NCI-H460 (cell line): ENCODE measurements around the gene ZNF740. TPM values are rescaled to one million over a fixed set of nuclear protein-coding genes. Genes with fewer than 3 reads are reported as not detected.
"Not testable (repeated sequence)": the region's sequence is repeated elsewhere in the genome, so short reads cannot be mapped to it uniquely, and the experiment has no call there.

Experiments used
- DNase-seq: peaks from one replicate; pipeline ENCODE4 v3.0.0-alpha.2; 2016; ENCODE audit warnings: low read depth; ENCODE audit errors: extremely low read depth
- total RNA-seq: library from RNA; depleted of rRNA; stranded (reverse); fragments of >200 nt; shearing (Covaris generic); gene quantifications from 2 replicates; pipeline ENCODE4 v1.2.3, GENCODE V29; 2014

ZNF740 gene
- total RNA-seq, 1 experiment from 2014 or later, result 14.9 TPM

DNA sequence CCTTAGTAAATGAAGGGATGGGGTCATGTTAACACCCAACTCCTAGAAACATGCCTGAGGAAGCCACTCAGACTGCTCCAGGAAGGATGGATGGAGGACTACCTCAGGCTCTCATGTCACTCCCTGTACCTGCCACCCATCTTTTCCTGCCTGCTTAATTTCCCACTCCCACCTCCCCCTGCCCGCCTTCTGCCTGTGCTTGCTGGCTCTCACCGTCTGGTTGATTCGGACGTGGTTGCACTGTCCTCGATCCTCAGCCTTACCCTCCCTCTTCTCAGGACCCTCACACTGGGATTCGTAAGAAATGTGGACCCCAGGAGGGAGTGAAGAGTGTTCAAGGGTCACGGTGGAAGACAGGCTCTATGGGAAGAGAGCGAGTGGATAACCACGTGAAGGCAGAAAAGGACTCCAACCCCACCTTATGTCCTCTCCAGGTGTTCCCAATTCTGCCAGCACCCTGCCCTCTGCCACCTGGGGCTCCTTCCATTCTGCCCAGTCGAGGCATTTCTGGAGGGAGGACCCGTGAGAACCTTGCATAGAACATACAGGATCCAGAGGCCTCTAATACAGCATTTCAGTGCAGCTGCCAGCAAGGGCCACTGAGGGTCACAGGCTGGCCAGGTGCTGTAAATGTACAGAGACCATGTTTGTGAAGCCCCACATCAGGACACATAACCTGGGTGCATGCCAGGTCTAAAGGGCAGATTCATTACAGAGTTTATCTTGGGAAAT, 13.6 kb downstream of the ZNF740 start:
- no peak for DNase-seq

DNA sequence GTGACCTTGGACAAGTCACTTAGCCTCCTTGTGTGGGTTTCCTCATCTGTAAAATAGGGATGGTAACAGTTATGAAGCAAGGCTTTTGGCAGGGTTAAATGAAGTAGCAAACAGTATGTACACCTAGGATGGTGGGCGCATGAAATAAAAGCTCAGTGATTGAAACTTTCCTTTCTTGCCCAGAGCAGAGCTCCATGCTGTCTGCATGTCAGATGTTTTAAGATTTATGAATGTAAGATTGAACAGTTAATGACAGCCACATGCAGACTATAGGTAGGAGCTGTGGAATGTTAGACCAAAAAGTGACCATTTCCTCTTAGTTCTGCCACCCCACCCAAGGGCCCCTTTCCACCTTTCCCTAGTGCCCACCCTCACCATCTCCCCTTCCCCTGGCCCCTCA, 14.5 kb downstream of the ZNF740 start:
- DNase-seq, result no peak

DNA sequence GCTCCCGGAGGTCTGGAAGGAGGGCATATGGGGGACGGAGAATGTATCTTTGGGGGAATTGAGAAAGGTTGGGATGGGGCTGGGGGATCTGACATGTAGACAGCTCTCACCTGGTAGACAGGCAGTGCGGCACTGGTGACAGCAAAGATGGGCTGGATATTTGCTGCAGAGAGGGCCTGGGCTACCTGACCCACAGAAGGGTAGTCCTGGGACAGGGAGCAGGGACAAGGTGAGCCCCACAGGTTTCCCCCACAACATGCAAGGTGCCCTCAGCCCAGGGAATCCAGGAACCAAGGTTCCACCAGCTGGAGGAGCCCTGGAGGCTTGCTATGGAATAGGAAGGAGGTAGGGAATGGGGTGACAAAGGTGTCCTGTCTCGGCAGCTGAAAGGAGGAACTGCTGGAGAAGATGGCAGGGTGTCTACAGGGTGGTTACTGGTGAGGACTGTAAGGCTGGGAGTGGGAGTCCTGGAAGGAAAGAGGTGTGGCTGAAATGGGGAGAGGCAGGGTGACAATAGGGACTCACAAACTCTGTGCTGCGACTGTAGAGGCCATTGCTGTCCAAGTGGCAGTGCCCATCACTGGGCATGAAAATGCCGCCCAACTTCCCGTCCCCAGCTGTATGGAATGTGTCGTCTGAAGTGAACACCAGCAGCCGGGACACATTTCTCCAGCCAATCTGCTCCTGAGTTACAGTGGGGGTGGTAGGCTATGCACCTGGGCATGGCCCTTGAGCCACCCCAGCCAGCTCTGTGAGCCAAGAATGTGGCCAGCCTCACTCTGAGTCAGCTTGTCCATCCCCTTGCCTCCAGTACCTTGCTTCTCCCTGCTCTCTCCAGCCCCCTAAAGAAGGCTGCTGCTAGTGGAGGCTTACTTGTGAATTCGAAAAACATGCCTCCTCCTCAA, 15.2 kb downstream of the ZNF740 start:
- no peak for DNase-seq

DNA sequence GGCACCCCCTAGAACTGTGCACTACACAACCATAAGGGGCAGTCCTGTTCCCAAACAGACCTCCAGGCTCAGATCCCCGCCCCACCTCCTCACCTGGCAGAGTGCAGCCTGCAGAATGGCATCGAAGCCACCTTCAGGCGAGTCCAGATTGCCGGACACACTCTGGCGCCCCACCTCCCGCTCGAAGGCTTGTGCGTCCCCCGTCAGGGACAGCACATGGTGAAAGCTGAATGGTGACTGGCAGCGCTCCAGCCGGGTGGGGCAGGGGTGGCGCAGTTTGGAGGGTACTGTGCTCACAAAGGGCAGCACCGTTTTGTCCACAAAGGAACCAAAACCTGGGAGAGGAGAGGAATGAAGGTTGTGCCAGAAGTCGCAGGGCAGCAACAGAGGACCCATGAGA, 16.0 kb downstream of the ZNF740 start:
- no peak for DNase-seq

DNA sequence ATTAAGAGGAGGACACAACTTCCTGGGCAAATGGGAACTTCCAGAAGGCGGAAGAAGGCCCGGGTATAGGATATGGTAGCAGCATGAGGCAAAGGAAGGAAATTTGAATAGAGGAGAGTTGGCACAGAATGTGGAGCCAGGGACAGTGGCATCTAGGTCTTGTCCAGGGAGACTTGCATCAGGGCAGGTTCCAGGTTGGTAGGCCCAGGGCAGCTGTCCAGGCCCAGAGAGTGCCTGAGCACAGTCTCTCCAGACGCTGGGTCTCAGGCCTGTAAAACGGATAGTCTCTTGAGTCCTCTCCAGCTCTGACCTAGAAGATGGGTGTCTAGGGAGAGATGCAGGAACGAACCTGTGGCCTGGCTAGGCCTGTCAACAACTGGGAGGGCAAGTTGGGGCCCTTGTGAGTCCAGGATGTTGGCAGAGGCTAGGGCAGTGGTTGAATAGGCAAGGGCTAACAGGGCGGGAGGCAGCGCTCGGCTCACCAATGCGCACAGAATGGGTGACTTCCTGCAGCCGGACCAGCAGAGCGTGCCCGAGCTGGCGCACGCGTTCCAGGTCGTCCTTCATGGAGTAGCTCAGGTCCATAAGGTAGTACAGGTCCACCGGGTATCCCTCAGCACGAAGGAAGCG, 16.6 kb downstream of the ZNF740 start:
- DNase-seq, result no peak

DNA sequence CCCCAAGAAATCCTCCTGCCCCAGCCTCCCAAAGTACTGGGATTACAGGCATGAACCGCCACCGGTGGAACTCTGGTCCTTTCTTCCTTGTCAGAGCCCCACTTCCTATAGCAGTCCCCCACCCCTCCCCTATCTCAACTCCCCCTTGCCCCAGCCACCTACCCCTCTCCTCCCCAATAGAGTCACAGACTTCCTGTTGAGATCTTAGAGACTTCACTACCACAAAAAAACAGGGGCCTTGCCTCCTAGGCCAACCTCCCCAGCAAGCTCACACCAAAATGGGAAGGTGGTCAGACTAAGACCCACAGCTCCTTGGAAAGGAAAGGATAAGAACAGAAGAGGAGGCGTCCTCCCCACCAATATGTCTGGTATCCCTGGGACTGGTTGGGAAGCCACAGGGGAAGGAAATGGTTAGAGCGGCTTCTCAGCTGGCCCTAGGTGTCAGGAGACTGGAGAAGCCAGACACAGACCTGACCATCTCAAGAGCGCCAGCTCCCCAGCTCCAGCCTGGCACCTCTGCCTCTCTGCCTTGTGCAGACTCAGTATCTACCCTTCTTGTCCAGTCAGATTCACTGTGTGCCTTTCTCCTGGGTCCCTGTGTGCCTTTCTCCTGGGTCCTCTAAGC, 18.1 kb downstream of the ZNF740 start:
- DNase-seq, result no peak

DNA sequence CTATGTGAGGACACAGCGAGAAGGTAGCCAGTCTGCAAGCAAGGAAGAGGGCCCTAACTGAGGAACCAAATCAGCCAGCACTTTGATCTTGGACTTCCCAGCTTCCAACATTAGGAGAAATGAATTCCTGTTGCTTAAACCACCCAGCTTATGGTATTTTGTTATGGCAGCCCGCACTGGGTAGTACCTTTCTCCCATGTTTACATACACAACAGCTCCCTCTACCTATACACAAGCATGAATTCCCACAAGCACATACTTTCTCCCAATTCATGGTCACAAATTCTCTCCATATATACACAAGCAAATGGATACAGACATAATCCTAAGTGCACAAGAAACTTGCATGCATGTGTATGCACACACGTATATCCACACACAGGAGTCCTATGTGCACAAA, 19.2 kb downstream of the ZNF740 start:
- DNase-seq, result no peak

DNA sequence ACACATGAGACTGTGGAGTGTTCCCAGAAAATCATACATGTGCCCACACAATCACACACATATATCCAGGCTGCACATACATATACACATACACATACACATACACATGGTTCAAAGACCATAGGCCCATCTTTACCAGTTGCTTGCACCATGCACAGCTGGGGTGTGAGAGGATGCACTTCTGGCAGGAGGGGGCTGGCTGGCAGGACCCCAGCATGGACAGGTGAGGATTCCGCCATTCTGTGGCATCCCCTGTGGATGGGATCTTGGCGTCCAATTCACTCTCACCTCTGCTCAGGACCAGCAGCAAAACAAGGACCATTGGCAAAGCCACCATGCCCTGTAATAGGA, 19.6 kb downstream of the ZNF740 start:
- DNase-seq, result no peak

DNA sequence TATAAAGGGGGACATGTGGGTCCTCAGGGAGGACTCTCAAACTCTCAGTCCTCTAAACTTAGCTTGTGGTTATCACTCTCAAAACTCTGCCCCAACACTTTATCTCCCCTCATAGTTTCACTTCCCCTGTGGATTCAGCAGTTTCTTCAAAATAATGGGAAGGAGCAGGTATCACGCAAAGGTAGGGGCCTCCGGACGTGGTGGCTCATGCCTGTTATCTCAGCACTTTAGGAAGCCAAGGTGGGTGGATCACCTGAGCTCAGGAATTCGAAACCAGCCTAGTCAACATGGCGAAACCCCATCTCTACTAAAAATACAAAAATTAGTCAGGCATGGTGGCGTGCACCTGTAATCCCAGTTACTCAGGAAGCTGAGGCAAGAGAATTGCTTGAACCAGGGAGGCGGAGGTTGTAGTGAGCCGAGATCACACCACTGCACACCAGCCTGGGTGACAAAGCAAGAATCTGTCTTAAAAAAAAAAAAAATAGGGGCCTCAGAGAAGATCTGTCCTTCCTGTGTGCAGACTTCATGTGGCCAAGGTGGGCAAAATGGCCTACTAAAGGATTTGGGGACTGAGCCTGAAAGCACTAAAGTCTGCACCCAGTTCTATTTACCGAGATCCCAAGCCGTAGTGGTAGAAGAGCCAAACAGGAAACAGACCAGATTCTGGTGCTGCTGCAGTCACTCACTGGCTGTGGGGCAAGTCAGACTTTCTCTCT, 20.1 kb downstream of the ZNF740 start:
- DNase-seq, result no peak

DNA sequence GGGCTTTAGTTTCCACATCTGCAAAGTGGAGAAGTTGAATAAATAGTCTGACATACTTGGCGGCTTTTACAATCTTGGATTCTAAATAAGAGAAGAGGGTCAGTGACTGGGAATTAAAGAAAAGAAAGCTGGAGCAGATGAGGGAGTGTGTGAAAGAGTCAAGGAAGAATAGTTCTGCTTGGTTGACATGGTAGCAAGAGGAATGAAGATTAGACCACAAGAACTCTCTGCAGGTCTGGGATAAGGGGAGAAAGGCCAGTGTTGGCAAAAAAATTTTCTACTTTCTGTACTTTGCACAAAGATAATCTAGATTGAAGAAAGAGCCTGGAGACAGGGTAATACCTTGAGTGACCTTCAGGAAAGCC, 20.6 kb downstream of the ZNF740 start:
- DNase-seq, result no peak

DNA sequence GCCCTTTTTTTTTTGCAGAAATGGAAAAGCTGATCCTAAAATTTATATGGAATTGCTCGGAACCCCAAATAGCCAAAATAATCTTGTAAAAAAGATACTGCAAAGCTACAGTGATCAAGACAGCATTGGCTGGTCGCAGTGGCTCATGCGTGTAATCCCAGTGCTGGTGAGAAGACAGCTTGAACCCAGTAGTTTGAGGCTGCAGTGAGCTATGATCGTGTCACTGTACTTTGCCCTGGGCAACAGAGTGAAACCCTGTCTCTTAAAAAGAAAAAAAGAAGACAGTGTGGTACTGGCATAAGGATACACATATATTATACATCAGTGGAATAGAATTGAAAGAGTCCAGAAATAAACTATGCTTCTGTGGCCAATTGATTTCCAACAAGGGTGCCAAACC, 21.1 kb downstream of the ZNF740 start:
- DNase-seq, result no peak

DNA sequence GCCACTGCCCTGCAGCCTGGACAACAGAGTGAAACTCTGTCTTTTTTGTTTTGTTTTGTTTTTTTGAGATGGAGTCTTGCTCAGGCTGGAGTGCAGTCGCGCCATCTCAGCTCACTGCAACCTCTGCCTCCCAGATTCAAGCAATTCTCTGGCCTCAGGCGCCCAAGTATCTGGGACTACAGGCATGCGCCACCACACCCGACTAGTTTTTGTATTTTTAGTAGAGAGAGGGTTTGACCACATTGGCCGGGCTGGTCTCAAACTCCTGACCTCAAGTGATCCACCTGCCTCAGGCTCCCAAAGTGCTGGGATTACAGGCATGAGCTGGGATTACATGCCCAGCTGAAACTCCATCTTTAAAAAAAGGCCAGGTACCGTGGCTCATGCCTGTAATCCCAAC, 21.8 kb downstream of the ZNF740 start:
- DNase-seq, result not testable (repeated sequence)

DNA sequence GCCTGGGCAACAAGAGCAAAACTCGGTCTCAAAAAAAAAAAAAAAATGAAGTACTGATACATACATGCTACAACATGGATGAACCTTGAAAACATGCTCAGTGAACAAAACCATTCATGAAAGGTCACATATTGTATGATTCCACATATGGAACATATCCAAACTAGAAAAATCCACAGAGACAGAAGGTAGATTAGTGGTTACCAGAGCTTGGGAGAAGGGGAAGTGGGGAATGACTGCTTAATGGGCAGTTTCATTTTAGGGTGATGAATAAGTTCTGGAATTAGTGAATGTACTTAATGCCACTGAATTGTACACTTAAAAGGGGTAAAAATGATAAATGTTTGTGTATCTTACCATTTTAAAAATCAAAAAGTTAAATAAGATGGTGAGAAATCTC, 23.8 kb downstream of the ZNF740 start:
- DNase-seq, result no peak

DNA sequence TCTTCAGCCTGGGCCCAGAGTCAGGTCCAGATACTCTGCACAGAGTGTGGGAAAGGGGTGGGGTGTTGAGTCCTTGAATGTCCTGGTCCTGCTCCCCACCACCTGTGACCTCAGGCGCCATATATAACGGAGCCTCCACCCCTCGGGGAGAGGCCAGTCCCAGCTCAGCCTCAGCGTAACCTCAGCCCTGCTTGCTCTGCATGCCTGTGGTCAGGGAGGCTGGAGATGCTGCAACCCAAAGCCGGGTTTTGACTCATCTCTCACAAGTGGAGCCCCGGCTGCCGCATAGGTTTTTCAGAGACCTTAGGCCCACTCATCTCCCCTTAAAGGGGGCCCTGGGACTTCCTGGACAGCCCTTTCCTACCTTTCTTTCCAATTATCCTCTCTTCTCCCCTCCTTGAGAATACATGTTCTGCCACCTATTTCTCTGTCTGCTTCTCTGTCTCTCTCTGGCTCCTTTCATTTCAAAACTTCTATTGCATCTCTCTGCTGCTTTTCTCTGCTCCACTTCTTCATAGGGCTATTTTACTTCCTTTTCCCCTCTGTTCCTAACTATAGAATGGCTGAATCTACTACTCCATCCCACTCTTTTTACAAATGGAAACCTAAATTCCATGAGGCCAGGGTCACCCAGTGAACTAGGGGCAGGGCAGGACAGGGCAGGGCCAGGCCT, 25.4 kb downstream of the ZNF740 start:
- no peak for DNase-seq

DNA sequence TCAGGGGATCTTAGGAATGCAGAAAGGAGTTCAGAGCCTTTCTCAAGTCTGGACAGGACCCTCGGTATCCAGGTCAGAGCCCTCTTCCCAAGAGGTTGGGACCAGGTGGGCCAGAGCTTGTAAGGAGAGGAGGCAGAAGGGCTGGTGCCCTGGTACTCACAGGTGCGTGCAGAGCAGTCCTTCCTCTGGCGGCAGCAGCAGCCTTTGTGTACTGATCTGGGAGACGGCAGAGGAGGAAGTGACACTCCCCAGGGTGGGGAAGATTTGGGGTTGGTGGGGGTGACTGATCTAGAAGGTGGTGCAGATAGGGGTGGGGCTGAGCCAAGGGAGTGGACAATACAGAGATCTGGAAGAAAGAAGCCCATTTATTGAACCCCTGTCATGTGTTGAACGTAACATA, 26.5 kb downstream of the ZNF740 start, which contains the start of gene ITGB7:
Gene ITGB7, minus strand, starts transcription at position 210 of the 400 bp plus-strand sequence. CDS start 6,808 bp downstream, outside the sequence.
- no peak for DNase-seq

DNA sequence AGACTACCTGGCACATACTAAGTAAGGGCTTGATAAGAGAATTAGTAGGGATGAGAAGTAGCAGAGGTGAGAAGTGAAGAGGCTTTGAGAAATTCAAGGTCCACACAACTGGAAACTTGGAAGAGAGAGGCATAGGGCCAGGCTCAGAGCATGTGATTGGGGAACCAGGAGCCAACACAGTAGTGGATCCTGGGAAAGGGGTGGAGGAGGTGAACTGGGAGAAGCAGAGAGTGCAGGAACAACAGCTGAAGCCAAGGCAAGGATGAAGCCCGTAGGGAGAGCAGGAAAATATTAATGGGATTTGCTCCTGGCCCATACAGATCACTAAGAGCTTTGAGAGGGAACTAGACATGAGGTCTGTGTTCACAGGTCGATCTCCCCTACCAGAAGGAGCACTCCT, 27.9 kb downstream of the ZNF740 start:
- DNase-seq, result no peak

DNA sequence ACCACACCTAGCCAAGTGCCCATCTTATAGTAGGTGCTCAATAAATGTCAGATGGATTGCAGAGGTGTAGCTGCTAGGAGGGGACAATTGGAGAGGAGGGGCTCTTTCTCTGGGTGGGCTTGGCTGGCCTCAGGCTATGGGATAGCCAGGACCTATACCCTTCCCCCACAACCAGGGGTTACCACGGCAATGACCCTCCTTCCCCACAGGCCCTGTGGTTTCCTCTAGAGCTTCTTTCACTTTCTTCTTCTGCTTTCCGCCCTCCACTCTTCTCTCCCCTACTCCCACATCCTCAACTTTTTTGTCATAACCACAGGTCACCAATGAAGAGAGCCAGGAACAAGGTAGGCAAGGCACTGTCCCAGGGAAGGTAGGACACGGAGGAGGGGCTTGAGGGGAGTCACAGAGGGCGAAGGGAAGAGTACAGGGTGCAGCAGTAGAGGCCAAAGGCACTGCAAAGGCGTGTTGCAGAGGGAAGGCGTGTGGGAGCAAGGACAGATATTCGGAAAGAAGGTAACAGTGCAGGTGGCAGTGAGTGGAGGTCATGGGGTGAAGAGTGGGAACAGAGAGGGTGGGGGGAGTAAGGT, 28.4 kb downstream of the ZNF740 start:
- DNase-seq, result no peak

DNA sequence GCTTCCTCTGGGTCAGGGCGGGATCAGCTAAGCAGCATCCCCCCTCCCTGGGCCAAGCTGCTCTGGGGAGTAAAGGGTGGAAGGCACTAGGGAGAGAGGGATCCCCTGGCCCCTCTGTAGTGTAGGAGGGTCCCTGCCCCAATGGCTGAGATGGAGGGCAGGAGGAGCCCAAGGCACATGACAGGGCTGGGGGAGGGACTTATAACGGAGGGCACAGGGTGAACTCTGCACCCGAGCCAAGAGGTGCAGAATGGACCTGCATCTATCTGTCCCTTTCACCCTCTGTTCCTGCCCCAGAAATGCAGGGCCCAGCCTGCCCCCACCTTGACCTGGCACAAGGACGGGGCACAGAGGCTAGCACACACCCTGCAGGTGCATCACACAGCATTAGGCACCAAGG, 30.3 kb downstream of the ZNF740 start:
- DNase-seq, result no peak
